ENCODE results near the gene PTCD3.

The PTCD3 gene

GRCh38 chr2:86082756-86083155, 23.3 kb upstream of the PTCD3 start:
- DNase-seq, result no peak

GRCh38 chr2:86087936-86088850, 17.8 kb upstream of the PTCD3 start:
- no peak for DNase-seq

GRCh38 chr2:86094229-86094628, 11.8 kb upstream of the PTCD3 start:
- DNase-seq, result no peak

GRCh38 chr2:86097114-86097896, 8.7 kb upstream of the PTCD3 start:
- DNase-seq, result no peak

GRCh38 chr2:86097913-86098312, 8.1 kb upstream of the PTCD3 start:
- DNase-seq, result no peak

- no peak for DNase-seq
These were observed 3.9 kb upstream of the PTCD3 start for GRCh38 chr2:86102157-86102556.

- DNase-seq, result peak; percentile 81
These were observed 625 bp upstream of the PTCD3 start, which contains the start of gene POLR1A for GRCh38 chr2:86105252-86105968. POLR1A (minus strand) TSS chr2:86105886; CDS start chr2:86105776, 110 bp downstream.

- no peak for DNase-seq
These were observed 996 bp downstream of the PTCD3 start for GRCh38 chr2:86107031-86107430.

GRCh38 chr2:86118130-86118529, 12.1 kb downstream of the PTCD3 start:
- no peak for DNase-seq

GRCh38 chr2:86123328-86123925, 17.4 kb downstream of the PTCD3 start:
- no peak for DNase-seq

GRCh38 chr2:86124683-86125082, 18.6 kb downstream of the PTCD3 start:
- DNase-seq, result no peak

GRCh38 chr2:86134709-86135108, 28.7 kb downstream of the PTCD3 start:
- no peak for DNase-seq

- no peak for DNase-seq
These were observed 29.6 kb downstream of the PTCD3 start for GRCh38 chr2:86135653-86136052.

GRCh38 chr2:86136141-86136540, 30.1 kb downstream of the PTCD3 start:
- no peak for DNase-seq

- DNase-seq, result no peak
These were observed 32.9 kb downstream of the PTCD3 start for GRCh38 chr2:86138736-86139625.

GRCh38 chr2:86139981-86140380, 33.9 kb downstream of the PTCD3 start:
- no peak for DNase-seq

- no peak for DNase-seq
These were observed 34.9 kb downstream of the PTCD3 start for GRCh38 chr2:86140969-86141392.

GRCh38 chr2:86142436-86143257, 36.6 kb downstream of the PTCD3 start:
- DNase-seq, result no peak

- DNase-seq, result no peak
These were observed 37.3 kb downstream of the PTCD3 start for GRCh38 chr2:86143307-86143706.

GRCh38 chr2:86143926-86144685, 38.1 kb downstream of the PTCD3 start:
- DNase-seq, result no peak

Measured in activated T-cell treated with anti-CD3 and anti-CD28 coated beads, Interleukin-2, amount 50 U/mL, for 1 hour (primary cell).